Omental fat pad (tissue), 4 donors: ENCODE results near the gene PDE6H. TPM values are rescaled to one million over a fixed set of nuclear protein-coding genes. Genes with fewer than 3 reads are reported as not detected.
A peak's percentile ranks its signal among the peaks of the same experiment; 100 is the strongest.

Experiments
- ATAC-seq: fragments of 150-250 bp; one replicate; pipeline ENCODE4 v1.9.1; 2016; ENCODE audit warnings: mild to moderate bottlenecking, moderate library complexity; ENCODE audit not compliant: low FRiP score
- DNase-seq: peaks from one replicate; pipeline ENCODE4 v3.0.0-alpha.2; 2019; ENCODE audit warnings: low spot score
- CTCF ChIP-seq, 3 donors: fragments of 450-650 bp; IDR thresholded peaks; one replicate each; pipeline ENCODE4 v1.5.1; 2016 to 2017; ENCODE audit warnings: antibody characterized with exemption in 3 of 3, mild to moderate bottlenecking in 3 of 3, moderate library complexity in 2 of 3
- total RNA-seq, 4 donors: library from RNA; depleted of rRNA; stranded (reverse); fragments of >200 nt; gene quantifications; one replicate each; pipeline ENCODE4 v1.1.0, GENCODE V29; 2016

The PDE6H gene
- total RNA-seq, 4 donors from 2014 or later, result not detected

- no peak for TF ChIP-seq CTCF (IDR thresholded peaks at IDR 0.05)
- DNase-seq, result no peak
- ATAC-seq, result no peak
Observed at GRCh38 chr12:14950982-14951746, 21.7 kb upstream of the PDE6H start.

DNA sequence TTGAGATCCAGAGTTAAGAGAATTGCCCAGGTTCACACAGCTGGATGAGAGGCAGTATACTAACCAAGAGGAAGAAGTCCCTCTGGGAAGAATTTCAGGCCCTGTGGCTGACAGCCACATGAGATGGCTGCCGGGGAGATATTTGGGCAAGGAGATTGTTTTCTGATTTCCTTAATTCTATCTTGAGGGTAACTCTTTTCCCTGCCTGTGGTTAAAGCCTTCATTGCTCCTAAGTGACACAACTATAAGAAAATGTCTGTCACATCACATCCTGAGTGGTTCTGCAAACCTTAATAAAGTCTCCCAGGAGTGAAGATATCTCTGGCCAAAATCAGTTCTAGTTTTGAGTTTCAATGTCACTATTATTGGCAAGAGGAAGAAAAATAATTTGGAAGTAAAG lies 21.0 kb upstream of the PDE6H start:
- no peak for TF ChIP-seq CTCF (IDR thresholded peaks at IDR 0.05)
- DNase-seq (no peak), ATAC-seq (no peak)

DNA sequence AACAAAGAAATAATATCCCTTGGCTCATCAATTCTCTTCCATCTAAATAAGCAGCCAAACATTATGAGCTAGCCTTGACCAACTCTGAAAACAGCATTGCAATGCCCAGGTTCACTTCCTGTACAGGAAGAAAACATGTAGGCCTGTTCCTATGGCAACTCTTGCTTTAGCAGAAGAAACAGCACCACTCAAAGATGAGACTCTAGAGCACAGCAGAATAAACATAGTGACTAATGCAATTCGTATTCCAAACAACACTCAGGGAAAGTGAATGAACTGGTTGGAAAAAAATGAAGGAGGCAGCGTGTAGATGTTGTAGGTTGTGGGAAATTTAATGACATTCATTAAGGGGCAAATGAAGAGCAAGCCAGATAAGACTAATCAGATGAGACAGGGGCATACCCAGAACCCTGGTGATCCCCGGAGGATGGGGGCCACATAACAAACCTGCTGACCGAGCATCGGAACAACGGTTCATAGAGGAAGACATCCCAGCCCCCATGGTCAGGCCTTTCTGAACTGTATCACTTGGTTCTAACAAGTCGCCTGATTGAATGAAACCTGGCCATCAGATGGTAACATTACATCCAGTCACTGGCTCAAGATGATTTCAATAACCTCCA lies 20.4 kb upstream of the PDE6H start:
- DNase-seq (no peak), ATAC-seq (peak; percentile 65)
- no peak for TF ChIP-seq CTCF (IDR thresholded peaks at IDR 0.05)

- no peak for DNase-seq
- no peak for TF ChIP-seq CTCF (IDR thresholded peaks at IDR 0.05)
- ATAC-seq, result no peak
Observed at GRCh38 chr12:14953752-14954151, 19.1 kb upstream of the PDE6H start.

GRCh38 chr12:14954269-14954668 lies 18.6 kb upstream of the PDE6H start:
- TF ChIP-seq CTCF (IDR thresholded peaks at IDR 0.05), result no peak
- ATAC-seq (no peak), DNase-seq (no peak)

DNA sequence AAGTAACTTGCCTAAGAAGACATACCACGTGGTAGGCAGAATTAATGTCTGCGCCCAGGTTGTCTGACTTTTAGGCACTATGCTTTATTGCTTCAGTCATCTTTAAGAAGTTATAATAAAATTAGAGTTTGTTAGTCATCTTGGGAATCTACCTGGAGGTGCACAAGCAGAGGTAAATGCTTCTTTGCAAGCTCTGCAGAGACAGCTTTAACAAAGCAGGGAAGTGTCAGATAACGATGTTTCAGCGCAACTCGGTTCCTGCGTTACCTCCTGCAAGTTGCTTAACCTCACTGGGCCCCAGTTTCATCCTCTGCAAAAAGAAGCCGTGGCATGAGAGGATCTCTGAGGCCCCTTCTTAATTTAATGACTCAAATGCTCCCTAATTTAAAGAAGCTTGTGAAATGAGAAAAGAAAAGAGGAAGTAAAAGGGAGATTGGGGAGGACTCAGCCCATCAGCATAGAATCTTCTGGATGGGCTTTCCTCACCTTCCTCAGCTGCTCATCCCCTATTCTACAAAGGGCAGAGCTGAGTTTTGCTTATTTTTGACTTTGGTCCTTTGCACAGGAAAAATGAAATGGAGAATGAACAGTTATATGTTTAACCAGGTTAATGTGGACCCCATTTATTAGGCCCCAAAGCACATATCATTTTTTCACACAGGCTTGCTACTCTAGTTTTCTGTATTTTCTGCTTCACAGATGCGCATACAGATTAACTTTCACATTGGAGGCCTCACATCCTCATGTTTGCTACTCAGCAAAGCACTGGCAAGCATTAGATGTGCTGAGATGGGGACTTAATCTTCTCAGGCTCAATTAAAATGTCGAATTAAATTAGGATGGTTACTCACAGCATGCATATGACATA lies 16.6 kb upstream of the PDE6H start:
- DNase-seq (no peak), ATAC-seq (no peak)
- no peak for TF ChIP-seq CTCF (IDR thresholded peaks at IDR 0.05)
